Tibial artery (tissue), 4 donors: Measurements from ENCODE around the gene BRD7.

Experiments used
- DNase-seq, 2 donors: peaks; one replicate each; pipeline ENCODE4 v3.0.0-alpha.2; 2019
- H3K27ac ChIP-seq, 2 donors: fragments of 200-600 bp; sonication (generic) in 1 of 2; 1 replicate in 1 of 2; 2 replicates in 1 of 2; pipeline ENCODE4 v1.5.1; 2018 to 2019; ENCODE audit warnings: mild to moderate bottlenecking in 1 of 2
- H3K27me3 ChIP-seq, 2 donors: fragments of 200-600 bp; sonication (generic) in 1 of 2; one replicate each; pipeline versions ENCODE4 v1.5.1 to v1.6.0; 2016 to 2019
- H3K36me3 ChIP-seq, 3 donors: fragments of 200-600 bp; sonication (generic) in 2 of 3; one replicate each; pipeline ENCODE4 v1.5.1; 2016 to 2019; ENCODE audit warnings: mild to moderate bottlenecking in 2 of 3
- H3K4me1 ChIP-seq, 4 donors: fragments of 200-600 bp; sonication (generic) in 2 of 4; 1 replicate in 3 of 4; 2 replicates in 1 of 4; pipeline ENCODE4 v1.5.1; 2016 to 2019
- H3K4me3 ChIP-seq, 2 donors: fragments of 200-600 bp; sonication (generic) in 1 of 2; 1 replicate in 1 of 2; 2 replicates in 1 of 2; pipeline ENCODE4 v1.5.1; 2018 to 2019; ENCODE audit warnings: mild to moderate bottlenecking in 2 of 2
- H3K9me3 ChIP-seq, 3 donors: fragments of 200-600 bp; sonication (generic) in 1 of 3; one replicate each; pipeline ENCODE4 v1.5.1; 2016 to 2019
- intact Hi-C: fragments of 100-400 bp; cut with DNase I; formaldehyde crosslinking; loops from one replicate; pipeline ENCODE4 v1.15.0; 2023; ENCODE audit warnings: low total_unique reads
- TF ChIP-seq, protein P1 (sequence below), 2 experiments: fragments of 200-600 bp in 1 of 2; fragments of 450-650 bp in 1 of 2; IDR thresholded peaks; one replicate each; pipeline ENCODE4 v1.5.1; 2017 to 2019; ENCODE audit warnings: antibody characterized with exemption in 2 of 2, mild to moderate bottlenecking in 1 of 2, moderate library complexity in 1 of 2

The BRD7 gene

DNA sequence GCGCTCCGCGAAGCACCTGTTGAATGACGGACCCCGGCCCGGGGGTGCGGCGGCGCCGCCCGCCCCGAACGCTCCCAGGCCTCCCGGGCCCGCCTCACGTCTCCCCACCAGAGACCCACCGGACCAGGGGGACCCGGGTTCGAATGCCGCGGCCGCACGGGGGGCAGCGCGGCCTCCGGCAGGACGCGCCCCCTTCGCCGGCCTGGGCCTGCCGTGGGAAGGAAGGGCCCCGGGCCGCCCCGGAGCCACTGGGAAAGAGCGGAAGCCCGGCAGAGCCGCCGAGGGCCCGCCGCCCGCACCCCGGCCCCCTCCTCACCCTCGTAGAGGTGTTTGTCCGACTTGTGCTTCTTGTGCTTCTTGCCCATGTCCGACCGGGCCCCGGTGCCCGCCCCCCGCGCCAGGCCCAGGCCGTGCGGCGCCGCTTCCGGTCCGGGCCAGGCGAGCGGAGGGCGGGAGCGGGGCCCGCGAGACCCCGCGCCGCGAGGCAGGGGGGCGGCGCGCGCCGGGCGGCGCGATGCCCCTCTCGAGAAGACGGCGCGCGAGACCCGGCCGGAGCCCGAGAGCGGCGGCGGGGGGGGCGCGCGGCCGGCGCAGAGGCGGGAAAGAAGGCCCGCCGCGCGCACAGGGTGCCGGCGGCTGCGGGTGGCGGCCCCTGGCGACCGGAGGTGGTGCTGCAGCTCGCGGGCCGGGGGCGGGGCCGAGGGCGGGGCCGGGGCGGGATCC, at the start of gene BRD7:
TSS of gene BRD7 (minus strand) at position 579 of the 723 bp plus-strand sequence. CDS start at position 365, 214 bp downstream.
- intact Hi-C loops = loop anchor here (10.0 kb wide), 1 partner anchor 376 kb away; the partner anchor contains the start of gene CYLD
- peaks cover 0 to 4% (median 0%) of the 10 kb centered on the region in 3 donors for H3K36me3 ChIP-seq

DNA sequence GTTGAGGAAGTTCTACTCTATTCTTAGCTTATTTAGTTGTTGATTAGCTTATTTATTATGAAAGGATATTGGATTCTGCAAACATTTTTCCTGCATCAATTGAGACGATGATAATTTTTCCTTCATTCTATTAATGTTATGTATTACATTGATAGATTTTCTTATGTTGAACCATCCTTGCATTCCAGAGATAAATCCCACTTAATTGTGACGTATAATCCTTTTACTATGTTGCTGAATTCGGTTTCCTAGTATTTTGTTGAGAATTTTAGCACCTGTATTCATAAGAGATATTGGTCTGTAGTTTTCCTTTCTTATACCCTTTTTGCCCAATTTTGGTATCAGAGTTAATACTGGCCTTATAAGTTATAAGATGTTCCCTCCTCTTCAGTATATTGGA, 47.6 kb upstream of the BRD7 start:
- H3K36me3 ChIP-seq = no peaks in the 10 kb centered on the region
- peaks cover 3 to 46% (median 18%) of the 10 kb centered on the region in 3 donors for H3K9me3 ChIP-seq

More for the DNA sequence above, at the start of gene BRD7:
- Histone ChIP-seq H3K27me3 (no peaks in the 10 kb centered on the region), H3K9me3 (no peaks in the 10 kb centered on the region), H3K27ac (peak within 1 kb of the TSS; percentile 77 to 87), H3K4me3 (peak within 1 kb of the TSS; percentile 87 to 97), H3K4me1 (peaks cover 0 to 70% (median 44%) of the 10 kb centered on the region in 4 donors)
- TF ChIP-seq, protein P1, sequence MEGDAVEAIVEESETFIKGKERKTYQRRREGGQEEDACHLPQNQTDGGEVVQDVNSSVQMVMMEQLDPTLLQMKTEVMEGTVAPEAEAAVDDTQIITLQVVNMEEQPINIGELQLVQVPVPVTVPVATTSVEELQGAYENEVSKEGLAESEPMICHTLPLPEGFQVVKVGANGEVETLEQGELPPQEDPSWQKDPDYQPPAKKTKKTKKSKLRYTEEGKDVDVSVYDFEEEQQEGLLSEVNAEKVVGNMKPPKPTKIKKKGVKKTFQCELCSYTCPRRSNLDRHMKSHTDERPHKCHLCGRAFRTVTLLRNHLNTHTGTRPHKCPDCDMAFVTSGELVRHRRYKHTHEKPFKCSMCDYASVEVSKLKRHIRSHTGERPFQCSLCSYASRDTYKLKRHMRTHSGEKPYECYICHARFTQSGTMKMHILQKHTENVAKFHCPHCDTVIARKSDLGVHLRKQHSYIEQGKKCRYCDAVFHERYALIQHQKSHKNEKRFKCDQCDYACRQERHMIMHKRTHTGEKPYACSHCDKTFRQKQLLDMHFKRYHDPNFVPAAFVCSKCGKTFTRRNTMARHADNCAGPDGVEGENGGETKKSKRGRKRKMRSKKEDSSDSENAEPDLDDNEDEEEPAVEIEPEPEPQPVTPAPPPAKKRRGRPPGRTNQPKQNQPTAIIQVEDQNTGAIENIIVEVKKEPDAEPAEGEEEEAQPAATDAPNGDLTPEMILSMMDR (IDR thresholded peaks at IDR 0.05) = peak; percentile 40 to 73
- peak; percentile 33 to 85 for DNase-seq

DNA sequence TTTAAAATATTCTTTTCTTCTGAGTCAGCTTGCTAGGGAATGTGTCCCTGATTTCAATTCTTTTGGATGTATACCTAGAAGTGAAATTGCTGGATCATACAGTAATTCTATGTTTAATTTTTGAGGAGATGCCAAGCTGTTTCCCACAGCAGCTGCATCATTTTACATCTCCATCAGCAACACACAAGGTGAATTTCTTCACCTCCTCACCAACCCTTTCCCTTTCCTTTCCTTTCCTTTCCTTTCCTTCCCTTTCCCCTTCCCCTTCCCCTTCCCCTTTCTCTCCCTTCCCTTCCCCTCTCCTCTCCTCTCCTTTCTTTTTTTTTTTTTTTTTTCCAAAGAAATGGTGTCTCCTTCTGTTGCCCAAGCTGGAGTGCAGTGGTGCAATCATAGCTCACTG, 45.4 kb upstream of the BRD7 start:
- no peaks in the 10 kb centered on the region for H3K36me3 ChIP-seq

More for the DNA sequence above, 47.6 kb upstream of the BRD7 start:
- intact Hi-C loops = no loop called here
- DNase-seq = no peak
- H3K27ac ChIP-seq = no peak overlapping the region
- TF ChIP-seq, protein P1 (IDR thresholded peaks at IDR 0.05) = no peak
- no peaks in the 10 kb centered on the region for H3K4me1 ChIP-seq
- no peaks in the 10 kb centered on the region for H3K27me3 ChIP-seq
- H3K4me3 ChIP-seq = no peak overlapping the region

DNA sequence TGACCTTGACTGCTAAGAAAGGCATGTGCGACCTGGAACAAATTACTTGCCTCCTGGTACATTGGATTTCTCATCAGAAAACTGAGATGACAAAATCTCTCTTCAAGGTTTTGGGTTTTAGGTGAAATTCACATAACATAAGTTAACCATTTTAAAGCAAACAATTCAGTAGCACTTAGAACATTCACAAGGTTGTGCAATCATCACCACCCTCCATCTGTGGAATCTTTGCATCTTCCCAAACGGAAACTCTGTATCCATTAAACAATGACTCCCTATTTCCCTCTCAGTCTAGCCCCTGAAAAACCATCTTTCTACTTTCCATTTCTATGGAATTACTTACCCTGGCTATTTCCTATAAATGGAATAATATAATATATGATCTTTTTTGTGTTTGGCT, 42.2 kb upstream of the BRD7 start:
- Histone ChIP-seq H3K27me3 (no peaks in the 10 kb centered on the region), H3K9me3 (peaks cover 0 to 12% (median 2%) of the 10 kb centered on the region in 3 donors), H3K36me3 (no peaks in the 10 kb centered on the region), H3K4me1 (no peaks in the 10 kb centered on the region), H3K4me3 (no peak overlapping the region), H3K27ac (no peak overlapping the region)
- intact Hi-C loops = no loop called here
- TF ChIP-seq, protein P1 (IDR thresholded peaks at IDR 0.05) = no peak
- no peak for DNase-seq

More for the DNA sequence above, 45.4 kb upstream of the BRD7 start:
- Histone ChIP-seq H3K4me3 (no peak overlapping the region), H3K4me1 (no peaks in the 10 kb centered on the region), H3K27me3 (no peaks in the 10 kb centered on the region), H3K27ac (no peak overlapping the region), H3K9me3 (peaks cover 3 to 40% (median 14%) of the 10 kb centered on the region in 3 donors)
- TF ChIP-seq, protein P1 (IDR thresholded peaks at IDR 0.05) = no peak
- intact Hi-C loops = no loop called here
- no peak for DNase-seq

DNA sequence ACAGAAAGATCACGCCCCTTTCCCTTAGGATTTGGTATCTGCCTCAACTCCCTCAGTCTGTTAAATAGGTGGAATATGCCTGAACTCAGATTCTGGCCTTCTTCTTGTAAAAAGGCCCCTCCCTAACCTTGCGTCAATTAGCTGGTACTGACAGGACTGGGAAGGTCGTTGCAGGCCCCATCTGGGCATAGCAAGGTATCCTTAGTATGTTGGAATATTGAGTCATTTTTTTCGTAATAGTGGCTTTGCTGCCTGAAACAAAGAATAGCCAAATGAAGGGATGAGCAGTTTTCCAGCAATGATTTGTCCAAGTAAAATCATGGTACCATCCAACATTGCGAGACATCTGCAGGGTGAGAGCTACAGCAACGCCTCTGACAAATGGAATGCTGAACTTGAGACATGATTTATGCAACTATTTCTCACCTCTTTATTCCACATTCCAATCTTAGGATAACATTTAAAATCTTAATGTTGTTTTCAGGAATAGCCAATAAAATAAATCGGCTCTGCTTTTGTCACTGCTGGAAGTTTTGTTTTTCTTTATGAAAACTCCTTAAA, 39.3 kb upstream of the BRD7 start:
- peaks cover 0 to 3% (median 0%) of the 10 kb centered on the region in 3 donors for H3K9me3 ChIP-seq
- TF ChIP-seq, protein P1 (IDR thresholded peaks at IDR 0.05) = no peak
- H3K4me1 ChIP-seq = peaks cover 0 to 9% (median 0%) of the 10 kb centered on the region in 4 donors
- intact Hi-C loops = no loop called here
- no peaks in the 10 kb centered on the region for H3K27me3 ChIP-seq
- DNase-seq = no peak
- no peaks in the 10 kb centered on the region for H3K36me3 ChIP-seq
- H3K27ac ChIP-seq = no peak overlapping the region
- H3K4me3 ChIP-seq = no peak overlapping the region
